Measurements from ENCODE around the gene PEAR1.

The PEAR1 gene

GRCh38 chr1:156893048-156893953 is at the start of gene PEAR1:
TSS of gene PEAR1 (plus strand) at chr1:156893718. CDS start at chr1:156903927, 10,209 bp downstream.
- peak within 1 kb of the TSS; percentile 80 for H3K4me3 ChIP-seq (ENCODE audit: low read depth, low read length)
- no peak for TF ChIP-seq CTCF (IDR thresholded peaks at IDR 0.05; ENCODE audit: low read depth, low read length)

GRCh38 chr1:156844102-156844501 is 49.4 kb upstream of the PEAR1 start:
- no peak for TF ChIP-seq CTCF (IDR thresholded peaks at IDR 0.05; ENCODE audit: low read depth, low read length)
- H3K4me3 ChIP-seq (ENCODE audit: low read depth, low read length), result no peak overlapping the region

GRCh38 chr1:156844638-156845037 is 48.9 kb upstream of the PEAR1 start:
- no peak for TF ChIP-seq CTCF (IDR thresholded peaks at IDR 0.05; ENCODE audit: low read depth, low read length)
- no peak overlapping the region for H3K4me3 ChIP-seq (ENCODE audit: low read depth, low read length)

- no peak for TF ChIP-seq CTCF (IDR thresholded peaks at IDR 0.05; ENCODE audit: low read depth, low read length)
- H3K4me3 ChIP-seq (ENCODE audit: low read depth, low read length), result no peak overlapping the region
Observed at GRCh38 chr1:156845055-156845952, 48.2 kb upstream of the PEAR1 start.

GRCh38 chr1:156845953-156846545 is 47.5 kb upstream of the PEAR1 start:
- no peak overlapping the region for H3K4me3 ChIP-seq (ENCODE audit: low read depth, low read length)

GRCh38 chr1:156846643-156847042 is 46.9 kb upstream of the PEAR1 start:
- TF ChIP-seq CTCF (IDR thresholded peaks at IDR 0.05; ENCODE audit: low read depth, low read length), result no peak
- H3K4me3 ChIP-seq (ENCODE audit: low read depth, low read length), result no peak overlapping the region

More at GRCh38 chr1:156845953-156846545, 47.5 kb upstream of the PEAR1 start:
- no peak for TF ChIP-seq CTCF (IDR thresholded peaks at IDR 0.05; ENCODE audit: low read depth, low read length)

Data from WI38 (cell line).